Hepatocyte (in vitro differentiated cells): Measurements from ENCODE around the gene IDH3A. TPM values are rescaled to one million over a fixed set of nuclear protein-coding genes. Genes with fewer than 3 reads are reported as not detected.

ENCODE experiments used
- DNase-seq: peaks from one replicate; pipeline ENCODE4 v3.0.0-alpha.2; 2016; ENCODE audit warnings: low spot score
- H2AFZ ChIP-seq: fragments of 200-600 bp; sonication (generic); 2 replicates; pipeline ENCODE4 v1.6.0; 2016; ENCODE audit warnings: antibody characterized with exemption, mild to moderate bottlenecking
- H3K27ac ChIP-seq: fragments of 200-600 bp; sonication (generic); 2 replicates; pipeline ENCODE4 v1.5.1; 2016; ENCODE audit warnings: mild to moderate bottlenecking
- H3K27me3 ChIP-seq: fragments of 200-600 bp; sonication (generic); 2 replicates; pipeline ENCODE4 v1.6.1; 2016
- H3K36me3 ChIP-seq: fragments of 200-600 bp; sonication (generic); replicated peaks from 2 replicates; pipeline ENCODE4 v1.5.1; 2016; ENCODE audit warnings: low read depth; ENCODE audit not compliant: insufficient read depth
- H3K4me1 ChIP-seq: fragments of 200-600 bp; sonication (generic); 2 replicates; pipeline ENCODE4 v1.5.1; 2016; ENCODE audit warnings: mild to moderate bottlenecking, moderate library complexity; ENCODE audit not compliant: insufficient read depth
- H3K4me2 ChIP-seq: fragments of 200-600 bp; sonication (generic); 2 replicates; pipeline ENCODE4 v1.6.0; 2016
- H3K4me3 ChIP-seq: fragments of 200-600 bp; sonication (generic); 2 replicates; pipeline ENCODE4 v1.5.1; 2016; ENCODE audit warnings: mild to moderate bottlenecking
- H3K79me2 ChIP-seq: fragments of 200-600 bp; sonication (generic); 2 replicates; pipeline ENCODE4 v1.6.0; 2017; ENCODE audit warnings: mild to moderate bottlenecking
- H3K9me2 ChIP-seq: fragments of 200-600 bp; sonication (generic); replicated peaks from 2 replicates; pipeline ENCODE4 v1.6.0; 2017; ENCODE audit warnings: mild to moderate bottlenecking; ENCODE audit not compliant: insufficient read depth
- H3K9me3 ChIP-seq: fragments of 200-600 bp; sonication (generic); 2 replicates; pipeline ENCODE4 v1.5.1; 2016; ENCODE audit warnings: low read depth, mild to moderate bottlenecking
- H4K20me1 ChIP-seq: fragments of 200-600 bp; sonication (generic); 2 replicates; pipeline ENCODE4 v1.6.0; 2016; ENCODE audit warnings: mild to moderate bottlenecking; ENCODE audit not compliant: insufficient read depth, poor library complexity, severe bottlenecking
- EZH2 ChIP-seq: fragments of 200-600 bp; sonication (generic); IDR thresholded peaks from 2 replicates; pipeline ENCODE4 v1.6.1; 2016; ENCODE audit warnings: antibody characterized with exemption, mild to moderate bottlenecking, borderline replicate concordance
- EZH2phosphoT487 ChIP-seq: fragments of 200-600 bp; sonication (generic); IDR thresholded peaks from one replicate; pipeline ENCODE4 v1.6.1; 2018; ENCODE audit warnings: antibody characterized with exemption, mild to moderate bottlenecking, low read depth, moderate library complexity; ENCODE audit not compliant: unreplicated experiment, severe bottlenecking
- WGBS: methylation state at CpG from one replicate; pipeline ENCODE4 v1.1.6; 2016; ENCODE audit warnings: low lambda C conversion rate; ENCODE audit errors: missing lambda C conversion rate; 5-methylcytosine and 5-hydroxymethylcytosine counted together
- polyA plus RNA-seq: library from polyadenylated mRNA; unstranded; fragments of >200 nt; fragmentation: Nextera tagmentation; extraction: Ambion mirVana; gene quantifications from 2 replicates; pipeline ENCODE4 v1.2.1, GENCODE V29; 2016
- total RNA-seq: library from RNA; depleted of rRNA; stranded (reverse); fragments of >200 nt; gene quantifications from 2 replicates; pipeline ENCODE4 v1.2.3, GENCODE V29; 2014
- TF ChIP-seq, protein P1 (sequence below): fragments of 200-600 bp; sonication (generic); IDR thresholded peaks from 2 replicates; pipeline ENCODE4 v1.5.1; 2016; ENCODE audit warnings: antibody characterized with exemption, mild to moderate bottlenecking; ENCODE audit not compliant: poor library complexity

Gene IDH3A
- total and polyA plus RNA-seq, 2 experiments from 2014 or later, result 62.3 to 102 TPM

GRCh38 chr15:78110096-78110495, 39.1 kb upstream of the IDH3A start:
- no peak for DNase-seq
- H3K4me3 ChIP-seq, result no peak overlapping the region
- no peak overlapping the region for H3K27ac ChIP-seq
- 98% methylated on average over 6 of the region's 6 CpGs for WGBS
- TF ChIP-seq EZH2phosphoT487, result no peak
- TF ChIP-seq, protein P1, sequence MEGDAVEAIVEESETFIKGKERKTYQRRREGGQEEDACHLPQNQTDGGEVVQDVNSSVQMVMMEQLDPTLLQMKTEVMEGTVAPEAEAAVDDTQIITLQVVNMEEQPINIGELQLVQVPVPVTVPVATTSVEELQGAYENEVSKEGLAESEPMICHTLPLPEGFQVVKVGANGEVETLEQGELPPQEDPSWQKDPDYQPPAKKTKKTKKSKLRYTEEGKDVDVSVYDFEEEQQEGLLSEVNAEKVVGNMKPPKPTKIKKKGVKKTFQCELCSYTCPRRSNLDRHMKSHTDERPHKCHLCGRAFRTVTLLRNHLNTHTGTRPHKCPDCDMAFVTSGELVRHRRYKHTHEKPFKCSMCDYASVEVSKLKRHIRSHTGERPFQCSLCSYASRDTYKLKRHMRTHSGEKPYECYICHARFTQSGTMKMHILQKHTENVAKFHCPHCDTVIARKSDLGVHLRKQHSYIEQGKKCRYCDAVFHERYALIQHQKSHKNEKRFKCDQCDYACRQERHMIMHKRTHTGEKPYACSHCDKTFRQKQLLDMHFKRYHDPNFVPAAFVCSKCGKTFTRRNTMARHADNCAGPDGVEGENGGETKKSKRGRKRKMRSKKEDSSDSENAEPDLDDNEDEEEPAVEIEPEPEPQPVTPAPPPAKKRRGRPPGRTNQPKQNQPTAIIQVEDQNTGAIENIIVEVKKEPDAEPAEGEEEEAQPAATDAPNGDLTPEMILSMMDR, result no peak
- no peak for TF ChIP-seq EZH2
- no peaks in the 10 kb centered on the region for H3K36me3 ChIP-seq
- H3K4me1 ChIP-seq, result no peaks in the 10 kb centered on the region
- no peaks in the 10 kb centered on the region for H4K20me1 ChIP-seq
- H3K27me3 ChIP-seq, result no peaks in the 10 kb centered on the region
- no peaks in the 10 kb centered on the region for H3K79me2 ChIP-seq
- no peaks in the 10 kb centered on the region for H3K9me3 ChIP-seq
- no peak overlapping the region for H3K4me2 ChIP-seq
- H3K9me2 ChIP-seq, result no peaks in the 10 kb centered on the region
- no peak overlapping the region for H2AFZ ChIP-seq

DNA sequence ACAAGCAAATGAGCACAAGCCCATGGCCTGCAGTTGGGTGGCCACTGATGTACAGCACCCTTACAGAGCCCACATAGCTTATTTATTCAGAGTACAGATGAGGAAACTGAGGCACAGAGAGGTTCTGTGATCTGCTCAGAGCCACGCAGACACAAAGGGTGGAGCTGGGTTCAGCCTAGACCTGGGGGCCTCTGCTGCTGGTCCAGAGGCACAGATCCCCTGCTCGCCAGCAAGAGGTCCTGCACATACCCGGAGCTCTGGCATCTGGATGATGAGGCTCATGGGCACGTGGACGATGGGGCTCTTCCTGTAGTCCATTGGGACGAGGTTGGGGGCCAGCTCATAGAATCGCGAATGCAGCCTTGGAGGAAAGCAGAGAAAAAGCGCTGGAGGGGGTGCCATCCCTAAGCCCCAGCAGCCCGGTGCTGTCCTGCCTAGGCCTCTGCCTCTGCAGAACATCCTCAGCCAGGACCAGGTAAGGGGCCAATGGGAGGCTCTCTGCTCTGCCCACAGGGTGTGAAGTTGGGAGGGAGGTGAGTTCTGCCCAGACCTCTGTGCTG, 38.2 kb upstream of the IDH3A start:
- H3K4me3 ChIP-seq, result no peak overlapping the region
- no peaks in the 10 kb centered on the region for H3K9me2 ChIP-seq
- TF ChIP-seq EZH2phosphoT487 (no peak), EZH2 (no peak)
- TF ChIP-seq, protein P1, result no peak
- H4K20me1 ChIP-seq, result no peaks in the 10 kb centered on the region
- H3K36me3 ChIP-seq, result no peaks in the 10 kb centered on the region
- no peak overlapping the region for H3K4me2 ChIP-seq
- DNase-seq, result no peak
- 97% methylated on average over 10 of the region's 10 CpGs for WGBS
- H3K27me3 ChIP-seq, result no peaks in the 10 kb centered on the region
- no peaks in the 10 kb centered on the region for H3K79me2 ChIP-seq
- H3K9me3 ChIP-seq, result no peaks in the 10 kb centered on the region
- H3K27ac ChIP-seq, result no peak overlapping the region
- no peak overlapping the region for H2AFZ ChIP-seq
- no peaks in the 10 kb centered on the region for H3K4me1 ChIP-seq

DNA sequence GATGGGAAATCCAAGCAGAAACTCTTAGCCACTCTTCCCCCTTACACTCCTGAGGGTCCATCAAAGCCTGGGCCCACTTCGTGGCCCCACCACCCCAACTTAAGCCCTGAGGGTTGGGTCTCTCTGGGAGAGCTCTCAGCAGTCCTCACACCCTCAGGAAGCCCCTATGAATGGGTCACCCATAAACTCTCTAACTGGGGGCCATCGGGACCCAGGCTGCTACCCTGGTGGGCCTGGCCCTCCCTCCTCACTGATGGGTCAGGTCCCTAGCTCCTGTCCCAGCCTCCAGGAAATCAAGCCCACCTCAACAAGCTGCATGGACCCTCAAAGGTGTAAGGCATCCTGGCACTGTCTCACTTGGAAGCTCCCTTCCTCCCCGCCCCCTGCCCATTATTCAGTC, 37.4 kb upstream of the IDH3A start:
- no peaks in the 10 kb centered on the region for H3K27me3 ChIP-seq
- H3K27ac ChIP-seq, result no peak overlapping the region
- no peaks in the 10 kb centered on the region for H3K9me2 ChIP-seq
- no peak overlapping the region for H3K4me2 ChIP-seq
- no peak overlapping the region for H2AFZ ChIP-seq
- H3K4me1 ChIP-seq, result no peaks in the 10 kb centered on the region
- TF ChIP-seq EZH2phosphoT487 (no peak), EZH2 (no peak)
- TF ChIP-seq, protein P1, result no peak
- no peaks in the 10 kb centered on the region for H3K9me3 ChIP-seq
- no peaks in the 10 kb centered on the region for H4K20me1 ChIP-seq
- H3K36me3 ChIP-seq, result no peaks in the 10 kb centered on the region
- no peaks in the 10 kb centered on the region for H3K79me2 ChIP-seq
- WGBS, result 94% methylated on average over 3 of the region's 3 CpGs
- DNase-seq, result no peak
- H3K4me3 ChIP-seq, result no peak overlapping the region
